ENCODE measurements around the gene FRMPD4. TPM values are rescaled to one million over a fixed set of nuclear protein-coding genes. Genes with fewer than 3 reads are reported as not detected.

The FRMPD4 gene
- total RNA-seq, 1 donor, result 3.9 TPM

DNA sequence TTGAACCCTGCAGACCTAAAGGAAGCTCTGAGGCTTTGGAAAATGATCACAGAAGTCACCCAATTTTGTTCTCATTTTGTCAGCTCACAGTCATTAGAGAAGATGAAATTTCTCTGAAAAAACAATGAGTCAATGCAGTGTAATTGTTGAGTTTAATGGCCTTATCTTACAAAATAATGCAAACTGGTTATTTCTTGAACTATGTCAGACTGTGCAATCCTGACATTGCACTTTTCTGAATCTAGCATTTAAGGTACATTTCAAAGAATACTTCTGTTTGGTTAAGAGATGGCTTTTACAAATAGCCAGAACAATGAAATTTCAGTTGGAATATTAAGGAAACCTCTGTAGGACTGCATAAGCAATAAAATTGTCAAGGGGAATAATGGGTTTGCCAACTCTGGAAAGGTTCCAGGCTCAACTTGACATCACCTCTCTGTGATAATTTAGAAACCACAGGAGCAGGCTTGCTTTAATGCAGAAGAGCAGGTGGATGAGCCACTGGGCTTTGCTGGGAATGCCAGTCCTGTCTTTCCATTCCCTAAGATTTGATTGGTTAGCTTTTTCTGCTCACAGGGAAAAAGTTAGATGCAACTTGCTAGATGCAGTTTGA, 222.8 kb downstream of the FRMPD4 start:
- TF ChIP-seq, protein P1, sequence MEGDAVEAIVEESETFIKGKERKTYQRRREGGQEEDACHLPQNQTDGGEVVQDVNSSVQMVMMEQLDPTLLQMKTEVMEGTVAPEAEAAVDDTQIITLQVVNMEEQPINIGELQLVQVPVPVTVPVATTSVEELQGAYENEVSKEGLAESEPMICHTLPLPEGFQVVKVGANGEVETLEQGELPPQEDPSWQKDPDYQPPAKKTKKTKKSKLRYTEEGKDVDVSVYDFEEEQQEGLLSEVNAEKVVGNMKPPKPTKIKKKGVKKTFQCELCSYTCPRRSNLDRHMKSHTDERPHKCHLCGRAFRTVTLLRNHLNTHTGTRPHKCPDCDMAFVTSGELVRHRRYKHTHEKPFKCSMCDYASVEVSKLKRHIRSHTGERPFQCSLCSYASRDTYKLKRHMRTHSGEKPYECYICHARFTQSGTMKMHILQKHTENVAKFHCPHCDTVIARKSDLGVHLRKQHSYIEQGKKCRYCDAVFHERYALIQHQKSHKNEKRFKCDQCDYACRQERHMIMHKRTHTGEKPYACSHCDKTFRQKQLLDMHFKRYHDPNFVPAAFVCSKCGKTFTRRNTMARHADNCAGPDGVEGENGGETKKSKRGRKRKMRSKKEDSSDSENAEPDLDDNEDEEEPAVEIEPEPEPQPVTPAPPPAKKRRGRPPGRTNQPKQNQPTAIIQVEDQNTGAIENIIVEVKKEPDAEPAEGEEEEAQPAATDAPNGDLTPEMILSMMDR (IDR thresholded peaks at IDR 0.05; ENCODE audit: insufficient read depth, low read depth, low read length), result no peak
- DNase-seq (ENCODE audit: low read depth), result no peak
- no peak overlapping the region for H3K4me3 ChIP-seq (ENCODE audit: low read depth, low read length)

DNA sequence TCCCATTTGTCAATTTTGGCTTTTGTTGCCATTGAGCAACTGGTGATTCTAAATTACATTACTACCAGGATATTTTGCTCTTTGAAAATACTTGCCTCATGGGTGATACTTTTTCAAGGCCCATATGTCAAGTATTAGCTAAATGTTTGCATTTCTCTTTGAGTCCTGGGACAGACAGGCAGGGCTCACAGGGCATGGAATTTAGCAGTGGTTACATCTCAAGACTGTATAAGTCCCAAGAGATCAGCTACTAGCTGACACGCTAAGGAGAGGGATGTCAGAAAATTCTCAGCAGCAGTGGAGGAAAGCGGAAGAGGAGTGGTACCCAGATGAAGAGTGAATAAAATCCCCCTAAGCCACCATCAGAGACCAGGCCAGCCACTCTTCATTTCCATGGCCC, 224.9 kb downstream of the FRMPD4 start:
- TF ChIP-seq, protein P1 (IDR thresholded peaks at IDR 0.05; ENCODE audit: insufficient read depth, low read depth, low read length), result no peak
- no peak for DNase-seq (ENCODE audit: low read depth)
- no peak overlapping the region for H3K4me3 ChIP-seq (ENCODE audit: low read depth, low read length)

DNA sequence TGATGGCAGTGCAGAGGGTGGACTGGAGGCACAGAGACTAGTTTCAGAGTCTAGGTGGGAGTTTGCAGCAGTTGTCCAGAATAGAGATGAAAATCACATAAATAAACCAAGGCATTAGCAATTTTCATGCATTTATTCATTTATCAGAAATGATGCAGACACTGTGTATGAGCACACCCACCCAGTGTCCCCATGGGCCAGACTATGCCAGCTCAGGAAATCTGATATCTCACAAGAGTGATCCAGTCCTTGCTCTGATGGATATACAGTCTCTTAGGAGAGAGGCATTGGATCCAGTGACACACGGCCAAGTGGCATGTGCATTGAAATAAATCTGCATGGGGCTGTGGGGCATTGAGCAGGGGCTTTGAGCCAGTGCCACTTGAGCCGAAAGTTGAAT, 228.2 kb downstream of the FRMPD4 start:
- DNase-seq (ENCODE audit: low read depth), result no peak
- no peak overlapping the region for H3K4me3 ChIP-seq (ENCODE audit: low read depth, low read length)
- TF ChIP-seq, protein P1 (IDR thresholded peaks at IDR 0.05; ENCODE audit: insufficient read depth, low read depth, low read length), result no peak

- no peak for DNase-seq (ENCODE audit: low read depth)
- no peak overlapping the region for H3K4me3 ChIP-seq (ENCODE audit: low read depth, low read length)
- TF ChIP-seq, protein P1 (IDR thresholded peaks at IDR 0.05; ENCODE audit: insufficient read depth, low read depth, low read length), result no peak
Measured at GRCh38 chrX:12367254-12367653, 229.0 kb downstream of the FRMPD4 start.

DNA sequence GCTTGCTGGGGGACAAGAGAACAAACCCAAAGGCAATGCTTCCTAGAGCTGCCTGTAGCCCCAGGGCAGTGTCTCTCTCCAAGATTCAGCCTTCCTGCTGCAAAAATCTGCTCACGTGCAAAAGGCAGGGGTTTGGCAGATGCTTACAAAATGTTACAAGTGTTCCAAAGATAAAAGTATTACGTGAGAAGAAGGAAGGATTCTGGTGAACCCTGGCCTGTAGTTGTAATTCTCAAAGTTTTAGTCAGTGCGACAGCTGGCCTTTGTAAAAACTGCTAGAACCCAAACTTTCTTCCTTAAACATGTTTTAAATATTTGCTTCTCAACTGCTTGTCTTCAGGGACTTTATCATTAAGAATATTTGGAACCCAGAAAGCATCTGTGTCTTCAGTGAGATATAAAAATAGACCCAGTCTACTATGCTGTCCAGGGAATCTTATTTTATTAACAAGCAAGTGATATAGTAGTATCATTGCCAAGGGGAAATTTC, 232.3 kb downstream of the FRMPD4 start:
- TF ChIP-seq, protein P1 (IDR thresholded peaks at IDR 0.05; ENCODE audit: insufficient read depth, low read depth, low read length), result no peak
- no peak overlapping the region for H3K4me3 ChIP-seq (ENCODE audit: low read depth, low read length)
- DNase-seq (ENCODE audit: low read depth), result peak; percentile 91

DNA sequence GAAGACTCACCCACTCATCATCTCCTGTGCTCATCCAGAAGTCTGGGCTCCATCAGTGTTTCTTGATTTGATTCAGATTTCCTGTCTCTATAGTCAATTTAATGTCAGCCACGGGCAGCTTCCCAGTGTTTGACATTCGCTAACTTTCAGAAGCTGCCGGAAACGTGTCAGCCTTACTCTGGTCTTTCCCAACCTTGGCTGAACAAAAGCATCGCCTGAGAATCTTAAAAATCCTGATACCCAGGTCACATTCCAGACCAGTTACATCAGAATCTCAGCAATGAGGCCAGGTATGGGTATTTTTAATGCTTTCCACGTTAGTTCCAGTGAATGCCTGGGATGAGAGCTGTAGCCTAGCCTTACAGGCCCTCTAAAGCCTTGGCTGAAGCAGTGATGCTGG, 233.8 kb downstream of the FRMPD4 start:
- H3K4me3 ChIP-seq (ENCODE audit: low read depth, low read length), result no peak overlapping the region
- no peak for DNase-seq (ENCODE audit: low read depth)
- TF ChIP-seq, protein P1 (IDR thresholded peaks at IDR 0.05; ENCODE audit: insufficient read depth, low read depth, low read length), result no peak

- H3K4me3 ChIP-seq (ENCODE audit: low read depth, low read length), result no peak overlapping the region
- DNase-seq (ENCODE audit: low read depth), result no peak
- TF ChIP-seq, protein P1 (IDR thresholded peaks at IDR 0.05; ENCODE audit: insufficient read depth, low read depth, low read length), result no peak
Measured at GRCh38 chrX:12374286-12374685, 236.0 kb downstream of the FRMPD4 start.

Data from fibroblast of villous mesenchyme (primary cell).